Measurements from ENCODE around the gene C17orf113.

GRCh38 chr17:42094375-42095069, 44.1 kb upstream of the C17orf113 start:
- TF ChIP-seq CTCF (conservative IDR thresholded peaks at IDR 0.05; ENCODE audit: low read depth in 2 of 2) (no peak), NANOG (IDR thresholded peaks at IDR 0.05; ENCODE audit: borderline replicate concordance) (no peak), EZH2 (IDR thresholded peaks at IDR 0.05; ENCODE audit: low read depth, unreplicated experiment) (no peak), POLR2AphosphoS5 (IDR thresholded peaks at IDR 0.05; ENCODE audit: low read depth) (no peak), EZH2phosphoT487 (IDR thresholded peaks at IDR 0.05; ENCODE audit: unreplicated experiment) (no peak), CREB1 (CRISPR knock-in tag; IDR thresholded peaks at IDR 0.05; ENCODE audit: low read depth) (no peak), REST (IDR thresholded peaks at IDR 0.05; ENCODE audit: unreplicated experiment) (no peak), ETS1 (IDR thresholded peaks at IDR 0.05) (no peak), ZNF462 (CRISPR knock-in tag; IDR thresholded peaks at IDR 0.05) (no peak)
